Right lobe of liver (tissue), 6 donors: ENCODE measurements around the gene KCTD12. TPM values are rescaled to one million over a fixed set of nuclear protein-coding genes. Genes with fewer than 3 reads are reported as not detected.

Source experiments
- ATAC-seq, 4 donors: fragments of 200-7000 bp; cut with Tn5 transposase; one replicate each; pipeline ENCODE4 v1.9.1; 2020; ENCODE audit warnings: mild to moderate bottlenecking in 4 of 4, moderate library complexity in 4 of 4
- DNase-seq, 3 donors: peaks; one replicate each; pipeline ENCODE4 v3.0.0-alpha.2; 2020
- H3K27ac ChIP-seq, 3 donors: fragments of 200-600 bp; one replicate each; pipeline ENCODE4 v1.8.0; 2022
- H3K27me3 ChIP-seq, 2 donors: fragments of 200-600 bp; one replicate each; pipeline ENCODE4 v1.8.0; 2022
- H3K36me3 ChIP-seq, 4 donors: fragments of 200-600 bp; sonication (generic) in 1 of 4; one replicate each; pipeline versions ENCODE4 v1.5.1 to v1.8.0; 2017 to 2022; ENCODE audit warnings: control low read depth in 1 of 4
- H3K4me1 ChIP-seq, 4 donors: fragments of 200-600 bp; sonication (generic) in 1 of 4; one replicate each; pipeline versions ENCODE4 v1.5.1 to v1.8.0; 2017 to 2022; ENCODE audit warnings: control low read depth in 1 of 4
- H3K4me3 ChIP-seq, 3 donors: fragments of 200-600 bp; one replicate each; pipeline ENCODE4 v1.8.0; 2022
- H3K9me3 ChIP-seq, 4 donors: fragments of 200-600 bp; sonication (generic) in 1 of 4; one replicate each; pipeline versions ENCODE4 v1.5.1 to v1.8.0; 2017 to 2022; ENCODE audit warnings: control low read depth in 1 of 4
- POLR2A ChIP-seq: fragments of 450-650 bp; IDR thresholded peaks from one replicate; pipeline ENCODE4 v1.6.1; 2017; ENCODE audit warnings: antibody characterized with exemption, mild to moderate bottlenecking
- WGBS: methylation state at CpG from one replicate; pipeline ENCODE4 v1.1.6; 2018; ENCODE audit warnings: low coverage, low lambda C conversion rate; ENCODE audit not compliant: insufficient coverage; ENCODE audit errors: missing lambda C conversion rate; 5-methylcytosine and 5-hydroxymethylcytosine counted together
- intact Hi-C, 2 donors: fragments of 100-400 bp; cut with DNase I; formaldehyde crosslinking; loops; one replicate each; pipeline versions ENCODE4 v1.11.2 to v1.14.1; 2022
- total RNA-seq, 6 experiments: library from RNA; depleted of rRNA in 2 of 6; stranded (reverse); fragments of >200 nt in 2 of 6; fragmentation: NEBNext Ultra II Directional in 3 of 6; extraction: Animal tissue kit (Norgen Biotek cat#: 25700) in 3 of 6; gene quantifications; one replicate each; pipeline versions ENCODE4 v1.1.0 to v1.2.4, GENCODE V29; 2016 to 2023
- TF ChIP-seq, protein P1 (sequence below), 4 donors: fragments of 200-600 bp in 3 of 4; fragments of 450-650 bp in 1 of 4; IDR thresholded peaks; one replicate each; pipeline versions ENCODE4 v1.5.1 to v1.8.0; 2016 to 2022; ENCODE audit warnings: antibody characterized with exemption in 4 of 4, mild to moderate bottlenecking in 2 of 4
- donor health status: DM: no; HTN: yes; CAD: no.
- donor health status: DM: no; HTN: no; CAD: no.
- donor health status: DM: no; HTN: no; CAD: no.
- donor health status: DM: no; HTN: yes; CAD: no.
- donor health status: DM: no; HTN: yes; CAD: no.

Gene KCTD12
- total RNA-seq, 6 experiments from 2014 or later, result 3.5 to 10.9 (median 7.1) TPM

DNA sequence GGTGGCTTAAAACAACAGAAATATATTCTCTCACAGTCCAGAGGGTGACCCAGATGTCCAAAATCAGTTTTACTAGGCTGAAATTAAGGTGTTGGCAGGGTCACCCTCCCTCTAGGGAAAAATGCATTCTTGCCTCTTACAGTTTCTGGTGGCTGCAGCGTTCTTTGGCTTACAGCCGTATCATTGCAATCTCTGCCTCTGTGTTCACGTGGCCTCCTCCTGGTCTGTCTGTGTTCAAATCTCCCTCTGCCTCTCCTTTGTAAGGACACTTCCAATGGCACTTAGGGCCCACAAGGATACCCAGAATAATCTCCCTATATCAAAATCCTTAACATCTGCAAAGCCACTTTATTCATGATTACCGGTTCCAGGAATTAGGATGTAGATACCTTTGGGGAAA is 21.1 kb downstream of the KCTD12 start:
- H3K9me3 ChIP-seq, result no peaks in the 10 kb centered on the region
- H3K36me3 ChIP-seq, result no peaks in the 10 kb centered on the region
- intact Hi-C loops, result no loop called here
- no peak overlapping the region for H3K4me3 ChIP-seq
- WGBS, result 57% methylated on average over 4 of the region's 4 CpGs
- TF ChIP-seq POLR2A, result no peak
- TF ChIP-seq, protein P1, sequence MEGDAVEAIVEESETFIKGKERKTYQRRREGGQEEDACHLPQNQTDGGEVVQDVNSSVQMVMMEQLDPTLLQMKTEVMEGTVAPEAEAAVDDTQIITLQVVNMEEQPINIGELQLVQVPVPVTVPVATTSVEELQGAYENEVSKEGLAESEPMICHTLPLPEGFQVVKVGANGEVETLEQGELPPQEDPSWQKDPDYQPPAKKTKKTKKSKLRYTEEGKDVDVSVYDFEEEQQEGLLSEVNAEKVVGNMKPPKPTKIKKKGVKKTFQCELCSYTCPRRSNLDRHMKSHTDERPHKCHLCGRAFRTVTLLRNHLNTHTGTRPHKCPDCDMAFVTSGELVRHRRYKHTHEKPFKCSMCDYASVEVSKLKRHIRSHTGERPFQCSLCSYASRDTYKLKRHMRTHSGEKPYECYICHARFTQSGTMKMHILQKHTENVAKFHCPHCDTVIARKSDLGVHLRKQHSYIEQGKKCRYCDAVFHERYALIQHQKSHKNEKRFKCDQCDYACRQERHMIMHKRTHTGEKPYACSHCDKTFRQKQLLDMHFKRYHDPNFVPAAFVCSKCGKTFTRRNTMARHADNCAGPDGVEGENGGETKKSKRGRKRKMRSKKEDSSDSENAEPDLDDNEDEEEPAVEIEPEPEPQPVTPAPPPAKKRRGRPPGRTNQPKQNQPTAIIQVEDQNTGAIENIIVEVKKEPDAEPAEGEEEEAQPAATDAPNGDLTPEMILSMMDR (IDR thresholded peaks at IDR 0.05), result no peak
- H3K27me3 ChIP-seq, result no peaks in the 10 kb centered on the region
- H3K4me1 ChIP-seq, result no peaks in the 10 kb centered on the region
- H3K27ac ChIP-seq, result no peak overlapping the region
- ATAC-seq (no peak), DNase-seq (no peak)

DNA sequence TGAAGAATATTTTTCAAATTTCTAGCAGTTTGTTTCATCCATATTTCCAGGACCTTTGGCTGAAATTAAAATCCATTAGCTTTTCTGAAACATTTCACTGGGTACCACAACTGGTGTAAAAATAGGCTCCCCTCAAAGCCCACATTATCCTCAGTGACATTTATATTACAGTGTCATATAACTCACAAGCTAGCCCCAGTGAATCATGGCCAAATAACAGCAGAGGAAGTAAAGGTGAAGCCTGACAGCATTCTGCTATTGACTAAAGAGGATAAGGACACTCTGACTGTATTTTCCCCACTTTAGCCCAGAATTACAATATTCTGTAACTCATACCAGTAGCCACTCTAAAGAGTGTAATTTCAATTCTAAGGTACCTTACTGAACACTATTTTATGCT is 21.9 kb downstream of the KCTD12 start:
- H3K27ac ChIP-seq, result no peak overlapping the region
- H3K4me3 ChIP-seq, result no peak overlapping the region
- TF ChIP-seq, protein P1 (IDR thresholded peaks at IDR 0.05), result no peak
- TF ChIP-seq POLR2A, result no peak
- DNase-seq, result no peak
- ATAC-seq, result no peak
- no peaks in the 10 kb centered on the region for H3K9me3 ChIP-seq
- no peaks in the 10 kb centered on the region for H3K4me1 ChIP-seq
- no peaks in the 10 kb centered on the region for H3K36me3 ChIP-seq
- intact Hi-C loops, result no loop called here
- H3K27me3 ChIP-seq, result no peaks in the 10 kb centered on the region

DNA sequence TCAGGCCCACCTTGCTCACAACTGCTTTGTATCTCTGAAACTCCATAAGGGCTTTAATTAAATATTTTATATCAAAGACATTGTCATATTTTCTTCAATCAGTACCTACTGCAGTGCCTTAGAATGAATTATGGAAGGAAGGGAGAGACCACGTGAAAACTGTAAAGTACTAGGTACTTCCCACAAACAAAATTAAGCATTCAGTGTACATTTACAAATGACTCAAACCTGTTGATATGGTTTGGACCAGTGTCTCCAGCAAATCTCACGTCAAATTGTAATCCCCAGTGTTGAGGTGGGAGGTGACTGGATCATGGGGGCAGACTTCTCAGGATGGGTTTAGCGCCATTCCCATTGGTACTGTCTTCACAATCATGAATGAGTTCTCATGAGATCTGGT is 23.2 kb downstream of the KCTD12 start:
- H3K27ac ChIP-seq, result no peak overlapping the region
- H3K9me3 ChIP-seq, result no peaks in the 10 kb centered on the region
- intact Hi-C loops, result no loop called here
- no peak for ATAC-seq
- WGBS, result 67% methylated on average over 3 of the region's 3 CpGs
- TF ChIP-seq, protein P1 (IDR thresholded peaks at IDR 0.05), result no peak
- H3K4me3 ChIP-seq, result no peak overlapping the region
- no peaks in the 10 kb centered on the region for H3K36me3 ChIP-seq
- no peak for DNase-seq
- no peaks in the 10 kb centered on the region for H3K27me3 ChIP-seq
- H3K4me1 ChIP-seq, result no peaks in the 10 kb centered on the region

DNA sequence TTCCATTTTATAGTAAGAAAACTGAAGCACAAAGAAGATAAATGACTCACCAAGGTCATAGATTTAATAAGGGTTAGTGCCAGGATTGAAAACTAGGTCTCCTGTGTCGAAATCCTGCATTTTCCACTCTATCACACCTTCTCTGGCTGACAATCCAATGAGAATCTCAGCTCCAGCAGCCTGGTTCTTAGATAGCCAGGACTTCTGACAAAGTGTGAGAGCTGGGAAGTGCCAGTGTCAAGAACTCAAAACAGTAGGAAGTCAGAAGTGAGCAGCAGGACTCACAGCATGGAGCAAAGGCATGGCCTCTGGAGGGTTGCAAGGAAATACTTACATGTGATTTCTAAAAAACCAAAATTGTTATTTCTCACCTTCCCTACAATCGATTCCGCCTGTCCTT is 24.3 kb downstream of the KCTD12 start:
- ATAC-seq (no peak), DNase-seq (no peak)
- H3K36me3 ChIP-seq, result no peaks in the 10 kb centered on the region
- 50% methylated on average over 3 of the region's 3 CpGs for WGBS
- intact Hi-C loops, result no loop called here
- H3K4me3 ChIP-seq, result no peak overlapping the region
- no peaks in the 10 kb centered on the region for H3K4me1 ChIP-seq
- TF ChIP-seq, protein P1 (IDR thresholded peaks at IDR 0.05), result no peak
- TF ChIP-seq POLR2A, result no peak
- no peaks in the 10 kb centered on the region for H3K27me3 ChIP-seq
- H3K9me3 ChIP-seq, result no peaks in the 10 kb centered on the region
- no peak overlapping the region for H3K27ac ChIP-seq

DNA sequence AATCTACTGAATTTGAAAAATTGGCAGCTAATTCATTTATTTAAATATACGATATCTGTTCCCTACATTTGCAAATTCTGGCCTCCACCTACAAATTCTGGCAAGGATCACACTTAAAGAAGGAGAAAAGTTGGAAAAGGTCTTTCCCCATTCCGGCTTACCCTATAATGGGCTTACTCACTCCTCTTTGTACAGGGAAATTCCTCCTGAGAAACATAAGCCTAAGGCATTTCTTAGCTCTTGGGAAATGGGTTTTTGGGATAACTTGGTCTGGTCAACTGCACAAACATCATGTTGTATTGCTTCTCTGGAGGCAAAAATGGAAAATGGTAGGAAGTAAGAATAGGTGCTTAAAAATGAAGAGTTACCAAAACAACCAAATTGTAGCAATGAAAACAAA is 25.5 kb downstream of the KCTD12 start:
- intact Hi-C loops, result no loop called here
- Histone ChIP-seq H3K27ac (no peak overlapping the region), H3K36me3 (no peaks in the 10 kb centered on the region), H3K4me3 (no peak overlapping the region), H3K27me3 (no peaks in the 10 kb centered on the region), H3K4me1 (no peaks in the 10 kb centered on the region), H3K9me3 (no peaks in the 10 kb centered on the region)
- no peak for ATAC-seq
- TF ChIP-seq, protein P1 (IDR thresholded peaks at IDR 0.05), result no peak
- no peak for TF ChIP-seq POLR2A
- 57% methylated on average over 2 of the region's 2 CpGs for WGBS
- DNase-seq, result no peak
